ENCODE data around the gene S100A14. TPM values are rescaled to one million over a fixed set of nuclear protein-coding genes. Genes with fewer than 3 reads are reported as not detected.

The S100A14 gene
- total and polyA plus RNA-seq, 4 donors = 1.7 to 4.4 (median 3.3) TPM

DNA sequence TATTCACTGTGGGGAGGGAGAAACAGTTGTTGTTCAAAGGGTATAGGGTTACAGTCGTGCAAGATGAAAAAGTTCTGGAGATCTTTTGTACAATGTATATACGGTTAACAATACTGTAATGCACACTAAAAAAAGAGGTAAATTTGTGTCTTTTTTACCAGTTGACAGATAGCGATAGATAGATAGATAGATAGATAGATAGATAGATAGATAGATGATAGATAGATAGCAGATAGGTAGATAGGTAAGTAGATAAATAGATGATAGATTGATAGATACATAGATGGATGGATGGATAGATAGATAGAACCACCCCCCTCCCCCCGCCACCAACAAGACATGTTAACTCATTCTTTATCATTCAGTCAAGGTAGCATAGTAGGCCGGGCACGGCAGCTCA is 13.4 kb downstream of the S100A14 start:
- Histone ChIP-seq H3K4me3 (ENCODE audit: low read depth in 1 of 3, low read length in 3 of 3) (no peak overlapping the region), H3K4me1 (ENCODE audit: control insufficient read depth in 4 of 4, insufficient read depth in 4 of 4, low read length in 3 of 4) (no peaks in the 10 kb centered on the region), H3K27me3 (ENCODE audit: control insufficient read depth in 4 of 4, insufficient read depth in 4 of 4, low read length in 3 of 4) (no peaks in the 10 kb centered on the region), H3K9ac (ENCODE audit: low read depth in 1 of 2, low read length in 2 of 2) (no peak overlapping the region), H3K36me3 (ENCODE audit: control insufficient read depth in 4 of 4, insufficient read depth in 3 of 4, low read depth in 1 of 4, low read length in 3 of 4) (peaks cover 0 to 10% (median 5%) of the 10 kb centered on the region in 4 donors), H3K9me3 (ENCODE audit: control insufficient read depth in 4 of 4, low read length in 3 of 4) (no peaks in the 10 kb centered on the region), H3K27ac (ENCODE audit: low read depth in 1 of 2, low read length in 2 of 2) (no peak overlapping the region)
- TF ChIP-seq JUND (IDR thresholded peaks at IDR 0.05) = no peak
- DNase-seq (ENCODE audit: low spot score) = no peak
- WGBS = 93% methylated on average over 6 of the region's 6 CpGs

DNA sequence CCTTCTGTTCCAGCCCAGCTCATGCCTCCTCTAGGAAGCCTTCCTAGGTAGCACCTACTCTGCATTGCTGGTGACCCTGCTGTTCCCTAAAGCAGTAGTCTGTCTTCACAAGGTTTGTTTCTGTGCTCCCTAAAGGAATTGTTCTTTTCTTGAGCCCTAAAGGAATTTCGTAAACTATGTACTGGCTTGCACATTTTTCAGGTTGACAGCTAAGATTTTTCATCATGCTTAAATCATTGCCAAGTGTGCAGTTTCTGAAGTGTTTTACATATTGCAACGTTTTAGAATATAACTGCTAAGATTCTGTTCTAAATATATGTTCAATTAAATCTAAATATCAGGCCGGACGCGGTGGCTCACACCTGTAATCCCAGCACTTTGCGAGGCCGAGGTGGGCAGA is 16.3 kb downstream of the S100A14 start:
- no peaks in the 10 kb centered on the region for H3K36me3 ChIP-seq (ENCODE audit: control insufficient read depth in 4 of 4, insufficient read depth in 3 of 4, low read depth in 1 of 4, low read length in 3 of 4)
- DNase-seq (ENCODE audit: low spot score) = no peak
- no peak overlapping the region for H3K4me3 ChIP-seq (ENCODE audit: low read depth in 1 of 3, low read length in 3 of 3)
- no peaks in the 10 kb centered on the region for H3K27me3 ChIP-seq (ENCODE audit: control insufficient read depth in 4 of 4, insufficient read depth in 4 of 4, low read length in 3 of 4)
- no peaks in the 10 kb centered on the region for H3K4me1 ChIP-seq (ENCODE audit: control insufficient read depth in 4 of 4, insufficient read depth in 4 of 4, low read length in 3 of 4)
- 92% methylated on average over 7 of the region's 7 CpGs for WGBS
- no peaks in the 10 kb centered on the region for H3K9me3 ChIP-seq (ENCODE audit: control insufficient read depth in 4 of 4, low read length in 3 of 4)
- no peak overlapping the region for H3K27ac ChIP-seq (ENCODE audit: low read depth in 1 of 2, low read length in 2 of 2)
- TF ChIP-seq, protein P1, sequence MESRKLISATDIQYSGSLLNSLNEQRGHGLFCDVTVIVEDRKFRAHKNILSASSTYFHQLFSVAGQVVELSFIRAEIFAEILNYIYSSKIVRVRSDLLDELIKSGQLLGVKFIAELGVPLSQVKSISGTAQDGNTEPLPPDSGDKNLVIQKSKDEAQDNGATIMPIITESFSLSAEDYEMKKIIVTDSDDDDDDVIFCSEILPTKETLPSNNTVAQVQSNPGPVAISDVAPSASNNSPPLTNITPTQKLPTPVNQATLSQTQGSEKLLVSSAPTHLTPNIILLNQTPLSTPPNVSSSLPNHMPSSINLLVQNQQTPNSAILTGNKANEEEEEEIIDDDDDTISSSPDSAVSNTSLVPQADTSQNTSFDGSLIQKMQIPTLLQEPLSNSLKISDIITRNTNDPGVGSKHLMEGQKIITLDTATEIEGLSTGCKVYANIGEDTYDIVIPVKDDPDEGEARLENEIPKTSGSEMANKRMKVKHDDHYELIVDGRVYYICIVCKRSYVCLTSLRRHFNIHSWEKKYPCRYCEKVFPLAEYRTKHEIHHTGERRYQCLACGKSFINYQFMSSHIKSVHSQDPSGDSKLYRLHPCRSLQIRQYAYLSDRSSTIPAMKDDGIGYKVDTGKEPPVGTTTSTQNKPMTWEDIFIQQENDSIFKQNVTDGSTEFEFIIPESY (IDR thresholded peaks at IDR 0.05) = no peak
- no peak for TF ChIP-seq FOXA1 (IDR thresholded peaks at IDR 0.05)
- H3K9ac ChIP-seq (ENCODE audit: low read depth in 1 of 2, low read length in 2 of 2) = no peak overlapping the region

DNA sequence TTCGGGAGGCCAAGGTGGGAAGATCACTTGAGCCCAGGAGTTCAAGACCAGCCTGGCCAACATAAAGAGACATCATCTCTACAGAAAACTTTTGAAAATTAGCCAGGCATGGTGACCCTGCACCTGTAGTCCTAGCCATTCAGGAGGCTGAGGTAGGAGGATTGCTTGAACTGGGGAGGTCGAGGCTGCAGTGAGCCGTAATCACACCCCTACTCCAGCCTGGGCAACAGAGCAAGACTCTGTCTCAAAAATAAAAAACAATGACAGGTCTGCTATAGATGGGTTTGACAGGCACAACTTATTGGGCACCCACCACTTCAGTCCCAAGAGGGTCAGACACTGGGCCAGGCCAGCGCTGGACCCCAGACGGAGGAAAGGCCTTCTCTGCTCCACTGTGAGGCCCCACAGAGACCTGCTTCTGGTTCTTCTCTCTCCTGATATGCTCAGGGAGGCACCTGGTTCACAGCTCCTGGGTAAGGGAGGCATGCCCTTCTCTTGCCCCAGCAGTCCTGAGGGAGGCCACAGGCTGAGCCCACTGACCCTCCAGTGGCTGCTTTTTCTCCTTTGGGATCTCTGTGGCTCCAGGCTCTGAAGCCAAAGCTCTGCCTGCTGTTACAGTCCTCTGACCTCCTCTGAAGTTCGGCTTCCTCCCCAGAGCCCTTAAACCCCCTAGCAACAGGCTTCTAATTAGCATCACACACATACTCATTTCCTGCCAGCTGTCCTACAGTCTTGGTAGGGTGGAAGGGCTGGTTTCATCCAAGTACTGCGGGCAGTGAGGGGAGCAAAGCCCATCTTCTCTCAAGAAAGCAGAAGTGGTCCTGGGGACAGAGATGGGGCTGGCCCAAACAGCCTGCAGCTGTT is 17.6 kb downstream of the S100A14 start:
- no peak overlapping the region for H3K9ac ChIP-seq (ENCODE audit: low read depth in 1 of 2, low read length in 2 of 2)
- H3K27ac ChIP-seq (ENCODE audit: low read depth in 1 of 2, low read length in 2 of 2) = no peak overlapping the region
- H3K27me3 ChIP-seq (ENCODE audit: control insufficient read depth in 4 of 4, insufficient read depth in 4 of 4, low read length in 3 of 4) = no peaks in the 10 kb centered on the region
- H3K4me3 ChIP-seq (ENCODE audit: low read depth in 1 of 3, low read length in 3 of 3) = no peak overlapping the region
- TF ChIP-seq, protein P2, sequence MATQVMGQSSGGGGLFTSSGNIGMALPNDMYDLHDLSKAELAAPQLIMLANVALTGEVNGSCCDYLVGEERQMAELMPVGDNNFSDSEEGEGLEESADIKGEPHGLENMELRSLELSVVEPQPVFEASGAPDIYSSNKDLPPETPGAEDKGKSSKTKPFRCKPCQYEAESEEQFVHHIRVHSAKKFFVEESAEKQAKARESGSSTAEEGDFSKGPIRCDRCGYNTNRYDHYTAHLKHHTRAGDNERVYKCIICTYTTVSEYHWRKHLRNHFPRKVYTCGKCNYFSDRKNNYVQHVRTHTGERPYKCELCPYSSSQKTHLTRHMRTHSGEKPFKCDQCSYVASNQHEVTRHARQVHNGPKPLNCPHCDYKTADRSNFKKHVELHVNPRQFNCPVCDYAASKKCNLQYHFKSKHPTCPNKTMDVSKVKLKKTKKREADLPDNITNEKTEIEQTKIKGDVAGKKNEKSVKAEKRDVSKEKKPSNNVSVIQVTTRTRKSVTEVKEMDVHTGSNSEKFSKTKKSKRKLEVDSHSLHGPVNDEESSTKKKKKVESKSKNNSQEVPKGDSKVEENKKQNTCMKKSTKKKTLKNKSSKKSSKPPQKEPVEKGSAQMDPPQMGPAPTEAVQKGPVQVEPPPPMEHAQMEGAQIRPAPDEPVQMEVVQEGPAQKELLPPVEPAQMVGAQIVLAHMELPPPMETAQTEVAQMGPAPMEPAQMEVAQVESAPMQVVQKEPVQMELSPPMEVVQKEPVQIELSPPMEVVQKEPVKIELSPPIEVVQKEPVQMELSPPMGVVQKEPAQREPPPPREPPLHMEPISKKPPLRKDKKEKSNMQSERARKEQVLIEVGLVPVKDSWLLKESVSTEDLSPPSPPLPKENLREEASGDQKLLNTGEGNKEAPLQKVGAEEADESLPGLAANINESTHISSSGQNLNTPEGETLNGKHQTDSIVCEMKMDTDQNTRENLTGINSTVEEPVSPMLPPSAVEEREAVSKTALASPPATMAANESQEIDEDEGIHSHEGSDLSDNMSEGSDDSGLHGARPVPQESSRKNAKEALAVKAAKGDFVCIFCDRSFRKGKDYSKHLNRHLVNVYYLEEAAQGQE (IDR thresholded peaks at IDR 0.05) = no peak
- TF ChIP-seq, protein P3, sequence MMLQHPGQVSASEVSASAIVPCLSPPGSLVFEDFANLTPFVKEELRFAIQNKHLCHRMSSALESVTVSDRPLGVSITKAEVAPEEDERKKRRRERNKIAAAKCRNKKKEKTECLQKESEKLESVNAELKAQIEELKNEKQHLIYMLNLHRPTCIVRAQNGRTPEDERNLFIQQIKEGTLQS (IDR thresholded peaks at IDR 0.05) = no peak
- TF ChIP-seq SP1 (IDR thresholded peaks at IDR 0.05) (no peak), FOXA2 (IDR thresholded peaks at IDR 0.05) (no peak), RAD21 (IDR thresholded peaks at IDR 0.05) (no peak), EGR1 (IDR thresholded peaks at IDR 0.05; ENCODE audit: low read depth in 2 of 2) (no peak), HNF4G (IDR thresholded peaks at IDR 0.05) (no peak), JUND (IDR thresholded peaks at IDR 0.05) (no peak), HNF4A (conservative IDR thresholded peaks at IDR 0.05) (no peak), TAF1 (conservative IDR thresholded peaks at IDR 0.05) (no peak), YY1 (IDR thresholded peaks at IDR 0.05) (no peak), GABPA (IDR thresholded peaks at IDR 0.05 in 1 of 2, conservative IDR thresholded peaks at IDR 0.05 in 1 of 2) (no peak), FOXA1 (IDR thresholded peaks at IDR 0.05) (no peak)
- TF ChIP-seq, protein P1 (IDR thresholded peaks at IDR 0.05) = no peak
- TF ChIP-seq, protein P4, sequence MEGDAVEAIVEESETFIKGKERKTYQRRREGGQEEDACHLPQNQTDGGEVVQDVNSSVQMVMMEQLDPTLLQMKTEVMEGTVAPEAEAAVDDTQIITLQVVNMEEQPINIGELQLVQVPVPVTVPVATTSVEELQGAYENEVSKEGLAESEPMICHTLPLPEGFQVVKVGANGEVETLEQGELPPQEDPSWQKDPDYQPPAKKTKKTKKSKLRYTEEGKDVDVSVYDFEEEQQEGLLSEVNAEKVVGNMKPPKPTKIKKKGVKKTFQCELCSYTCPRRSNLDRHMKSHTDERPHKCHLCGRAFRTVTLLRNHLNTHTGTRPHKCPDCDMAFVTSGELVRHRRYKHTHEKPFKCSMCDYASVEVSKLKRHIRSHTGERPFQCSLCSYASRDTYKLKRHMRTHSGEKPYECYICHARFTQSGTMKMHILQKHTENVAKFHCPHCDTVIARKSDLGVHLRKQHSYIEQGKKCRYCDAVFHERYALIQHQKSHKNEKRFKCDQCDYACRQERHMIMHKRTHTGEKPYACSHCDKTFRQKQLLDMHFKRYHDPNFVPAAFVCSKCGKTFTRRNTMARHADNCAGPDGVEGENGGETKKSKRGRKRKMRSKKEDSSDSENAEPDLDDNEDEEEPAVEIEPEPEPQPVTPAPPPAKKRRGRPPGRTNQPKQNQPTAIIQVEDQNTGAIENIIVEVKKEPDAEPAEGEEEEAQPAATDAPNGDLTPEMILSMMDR (IDR thresholded peaks at IDR 0.05; ENCODE audit: low read depth, low read length, missing input control) = no peak
- TF ChIP-seq, protein P5, sequence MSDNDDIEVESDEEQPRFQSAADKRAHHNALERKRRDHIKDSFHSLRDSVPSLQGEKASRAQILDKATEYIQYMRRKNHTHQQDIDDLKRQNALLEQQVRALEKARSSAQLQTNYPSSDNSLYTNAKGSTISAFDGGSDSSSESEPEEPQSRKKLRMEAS (IDR thresholded peaks at IDR 0.05) = no peak
- no peaks in the 10 kb centered on the region for H3K4me1 ChIP-seq (ENCODE audit: control insufficient read depth in 4 of 4, insufficient read depth in 4 of 4, low read length in 3 of 4)
- 87% methylated on average over 7 of the region's 7 CpGs for WGBS
- H3K9me3 ChIP-seq (ENCODE audit: control insufficient read depth in 4 of 4, low read length in 3 of 4) = no peaks in the 10 kb centered on the region
- DNase-seq (ENCODE audit: low spot score) = no peak
- H3K36me3 ChIP-seq (ENCODE audit: control insufficient read depth in 4 of 4, insufficient read depth in 3 of 4, low read depth in 1 of 4, low read length in 3 of 4) = no peaks in the 10 kb centered on the region
